B cell (primary cell): ENCODE data around the gene PTPRU.

Experiments used
- CTCF ChIP-seq: fragments of 200-600 bp; IDR thresholded peaks from one replicate; pipeline ENCODE4 v1.8.0; 2022; ENCODE audit warnings: antibody characterized with exemption, mild to moderate bottlenecking
- EZH2 ChIP-seq: IDR thresholded peaks from 2 replicates; pipeline ENCODE4 v1.6.1; 2012; ENCODE audit warnings: borderline replicate concordance, low read depth, mild to moderate bottlenecking, moderate library complexity, low read length; ENCODE audit not compliant: insufficient read depth, poor library complexity, severe bottlenecking

DNA sequence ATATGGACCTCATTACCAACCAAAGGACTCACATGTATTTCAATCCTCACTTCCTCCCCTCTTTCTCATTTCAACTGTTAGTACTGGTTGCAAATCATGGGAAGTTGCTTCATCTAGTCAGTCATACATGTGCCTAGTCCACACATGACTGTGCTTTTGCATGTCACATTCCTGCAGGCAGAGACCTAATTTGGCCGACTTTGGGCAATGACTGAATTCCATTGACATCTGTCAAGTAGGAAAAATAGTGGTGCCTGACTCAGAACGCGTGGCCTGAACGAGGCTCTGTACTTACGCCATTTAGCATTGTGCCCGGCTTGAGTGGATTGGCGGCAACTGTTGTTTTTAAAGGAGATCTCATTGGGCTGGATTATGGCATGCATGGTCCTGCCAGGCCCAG, 18.0 kb downstream of the PTPRU start:
- TF ChIP-seq CTCF (no peak), EZH2 (no peak)
